BJ (cell line): ENCODE data around the gene HIVEP3. TPM values are rescaled to one million over a fixed set of nuclear protein-coding genes. Genes with fewer than 3 reads are reported as not detected.

ENCODE experiments used
- CTCF ChIA-PET: fragments of 350-600 bp; formaldehyde crosslinking; extraction: SDS; loops from one replicate; lab custom pipeline; 2021; ENCODE audit warnings: antibody characterized with exemption, inconsistent platforms; lab: Yijun Ruan, JAX
- POLR2A ChIA-PET: fragments of 300-600 bp; sonication (Branson Sonifier 250); formaldehyde crosslinking; extraction: SDS; loops from one replicate; lab custom pipeline; 2021; ENCODE audit warnings: antibody characterized with exemption; lab: Charles Lee
- DNase-seq: peaks from one replicate; pipeline ENCODE4 v3.0.0-alpha.2; 2011; ENCODE audit warnings: low read depth
- H3K27me3 ChIP-seq: 2 replicates; pipeline ENCODE4 v1.6.0; 2011; ENCODE audit warnings: low read length; ENCODE audit not compliant: control insufficient read depth, insufficient read depth
- H3K36me3 ChIP-seq: 2 replicates; pipeline ENCODE4 v1.5.1; 2011; ENCODE audit warnings: low read length; ENCODE audit not compliant: control insufficient read depth, insufficient read depth
- H3K4me3 ChIP-seq: 2 replicates; pipeline ENCODE4 v1.5.1; 2011; ENCODE audit warnings: low read depth, mild to moderate bottlenecking, control low read depth, low read length
- polyA plus RNA-seq: library from polyadenylated mRNA; depleted of rRNA; stranded (reverse); fragments of >200 nt; gene quantifications from 2 replicates; pipeline ENCODE4 v1.2.3, GENCODE V29; 2011
- TF ChIP-seq, protein P1 (sequence below): IDR thresholded peaks from 2 replicates; pipeline ENCODE4 v1.5.1; 2011; ENCODE audit warnings: low read depth, mild to moderate bottlenecking, control low read depth, inconsistent platforms, low read length, moderate library complexity; ENCODE audit not compliant: insufficient read depth

The HIVEP3 gene
- polyA plus RNA-seq, 1 experiment, result 4.0 TPM

- Histone ChIP-seq H3K4me3 (no peak overlapping the region), H3K27me3 (no peaks in the 10 kb centered on the region; the same call in 1 of the 2 replicates), H3K36me3 (no peaks in the 10 kb centered on the region)
- DNase-seq, result no peak
- POLR2A ChIA-PET, result no interaction called here
- CTCF ChIA-PET, result no interaction called here
- TF ChIP-seq, protein P1, sequence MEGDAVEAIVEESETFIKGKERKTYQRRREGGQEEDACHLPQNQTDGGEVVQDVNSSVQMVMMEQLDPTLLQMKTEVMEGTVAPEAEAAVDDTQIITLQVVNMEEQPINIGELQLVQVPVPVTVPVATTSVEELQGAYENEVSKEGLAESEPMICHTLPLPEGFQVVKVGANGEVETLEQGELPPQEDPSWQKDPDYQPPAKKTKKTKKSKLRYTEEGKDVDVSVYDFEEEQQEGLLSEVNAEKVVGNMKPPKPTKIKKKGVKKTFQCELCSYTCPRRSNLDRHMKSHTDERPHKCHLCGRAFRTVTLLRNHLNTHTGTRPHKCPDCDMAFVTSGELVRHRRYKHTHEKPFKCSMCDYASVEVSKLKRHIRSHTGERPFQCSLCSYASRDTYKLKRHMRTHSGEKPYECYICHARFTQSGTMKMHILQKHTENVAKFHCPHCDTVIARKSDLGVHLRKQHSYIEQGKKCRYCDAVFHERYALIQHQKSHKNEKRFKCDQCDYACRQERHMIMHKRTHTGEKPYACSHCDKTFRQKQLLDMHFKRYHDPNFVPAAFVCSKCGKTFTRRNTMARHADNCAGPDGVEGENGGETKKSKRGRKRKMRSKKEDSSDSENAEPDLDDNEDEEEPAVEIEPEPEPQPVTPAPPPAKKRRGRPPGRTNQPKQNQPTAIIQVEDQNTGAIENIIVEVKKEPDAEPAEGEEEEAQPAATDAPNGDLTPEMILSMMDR, result no peak
Observed at GRCh38 chr1:41762777-41763176, 155.9 kb downstream of the HIVEP3 start.

- ChIA-PET POLR2A (no interaction called here), CTCF (no interaction called here)
- H3K4me3 ChIP-seq, result no peak overlapping the region
- TF ChIP-seq, protein P1, result no peak
- no peaks in the 10 kb centered on the region; the same call in 1 of the 2 replicates for H3K27me3 ChIP-seq
- DNase-seq, result no peak
- no peaks in the 10 kb centered on the region for H3K36me3 ChIP-seq
Observed at GRCh38 chr1:41762251-41762650, 156.5 kb downstream of the HIVEP3 start.

DNA sequence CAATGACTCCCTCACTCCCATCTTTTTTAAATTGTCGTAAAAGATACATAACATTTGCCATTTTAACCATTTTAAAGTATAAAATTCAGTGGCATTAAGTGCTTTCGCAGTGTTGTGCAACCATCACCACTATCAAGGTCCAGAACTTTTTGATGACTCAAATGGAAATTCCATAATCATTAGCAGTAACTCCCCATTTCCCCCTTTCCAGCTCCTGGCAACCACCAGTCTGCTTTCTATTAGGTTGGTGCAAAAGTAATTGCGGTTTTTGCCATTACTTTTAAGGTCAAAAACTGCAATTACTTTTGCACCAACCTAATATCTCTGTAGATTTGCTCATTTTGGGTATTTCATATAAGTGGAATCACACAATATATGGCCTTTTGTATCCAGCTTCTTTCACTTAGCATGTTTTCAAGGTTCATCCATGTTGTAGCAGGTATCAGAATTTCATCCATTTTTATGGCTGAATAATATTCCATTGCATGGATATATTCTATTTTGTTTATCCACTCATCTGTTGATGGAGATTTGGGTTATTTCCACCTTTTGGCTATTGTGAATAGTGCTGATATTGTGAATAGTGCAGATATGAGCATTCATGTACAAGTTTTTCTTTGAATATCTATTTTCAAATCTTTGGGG, 159.7 kb downstream of the HIVEP3 start:
- TF ChIP-seq, protein P1, result no peak
- ChIA-PET POLR2A (interaction anchor here (0.6 kb wide), 1 partner anchor 9 kb away, joined by 9 read pairs; no protein-coding TSS in a partner anchor), CTCF (no interaction called here)
- H3K4me3 ChIP-seq, result no peak overlapping the region
- no peaks in the 10 kb centered on the region for H3K36me3 ChIP-seq
- peak; percentile 52 for DNase-seq
- no peaks in the 10 kb centered on the region for H3K27me3 ChIP-seq

DNA sequence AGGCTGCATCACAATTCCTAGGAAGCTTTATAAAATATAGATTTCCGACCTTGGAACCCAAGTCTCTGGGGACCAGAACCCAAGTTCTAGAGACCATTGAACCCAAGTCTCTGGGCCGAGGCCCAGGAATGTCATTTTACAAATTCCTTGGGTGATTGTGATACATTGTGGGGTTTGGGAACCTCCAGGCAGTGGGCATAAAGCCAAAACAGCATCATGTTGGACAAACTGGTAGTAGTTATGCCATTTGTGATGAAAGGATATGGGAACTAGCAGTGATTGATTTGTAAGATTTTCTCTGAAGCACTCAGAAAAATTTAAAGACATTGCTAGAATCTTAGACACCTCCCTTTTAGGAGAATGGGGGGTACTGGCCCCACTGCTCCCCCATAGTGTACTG, 160.2 kb downstream of the HIVEP3 start:
- no peaks in the 10 kb centered on the region for H3K27me3 ChIP-seq
- POLR2A ChIA-PET, result interaction anchor here (0.6 kb wide), 1 partner anchor 9 kb away, joined by 9 read pairs; no protein-coding TSS in a partner anchor
- DNase-seq, result no peak
- CTCF ChIA-PET, result no interaction called here
- H3K36me3 ChIP-seq, result no peaks in the 10 kb centered on the region
- H3K4me3 ChIP-seq, result no peak overlapping the region
- TF ChIP-seq, protein P1, result no peak

DNA sequence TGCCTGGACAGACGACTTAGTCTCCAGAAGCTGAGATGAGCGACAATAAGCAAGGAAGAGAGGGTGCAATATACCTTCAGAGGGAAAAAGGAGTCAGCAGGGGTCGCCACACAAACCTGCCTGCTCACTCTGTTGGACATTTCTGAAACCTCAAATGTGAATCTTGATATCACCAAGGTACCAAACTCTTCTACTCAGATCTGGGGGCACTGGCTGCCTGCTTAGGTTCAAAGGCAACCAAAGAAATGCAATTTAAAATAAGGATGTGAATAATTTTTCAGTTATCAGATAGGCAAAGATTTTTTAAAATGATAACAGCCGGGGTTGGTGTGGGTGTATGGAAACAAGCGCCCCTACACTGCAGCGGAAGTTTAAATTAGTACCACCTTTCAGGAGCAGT, 164.2 kb downstream of the HIVEP3 start:
- DNase-seq, result no peak
- CTCF ChIA-PET, result no interaction called here
- Histone ChIP-seq H3K4me3 (no peak overlapping the region), H3K36me3 (no peaks in the 10 kb centered on the region), H3K27me3 (no peaks in the 10 kb centered on the region)
- POLR2A ChIA-PET, result no interaction called here
- TF ChIP-seq, protein P1, result no peak
